PFSK-1 (cell line): Measurements from ENCODE around the gene LRMDA.

Source experiments
- FOXP2 ChIP-seq: optimal IDR thresholded peaks from 2 replicates; pipeline ENCODE3; 2011; ENCODE audit warnings: borderline replicate concordance, control low read depth, inconsistent platforms; ENCODE audit not compliant: insufficient read depth; ENCODE audit errors: extremely low read length, extremely low read depth
- POLR2AphosphoS5 ChIP-seq: IDR thresholded peaks from 2 replicates; pipeline ENCODE4 v1.6.1; 2012; ENCODE audit warnings: low read depth, mild to moderate bottlenecking, control low read depth, low read length, moderate library complexity
- REST ChIP-seq, 2 experiments: IDR thresholded peaks; 2 replicates each; pipeline versions ENCODE4 v1.6.1 to v1.8.0; 2011 to 2012; ENCODE audit warnings: low read depth in 2 of 2, low read length in 2 of 2, control low read depth in 1 of 2, inconsistent platforms in 1 of 2, mild to moderate bottlenecking in 1 of 2, moderate library complexity in 1 of 2; ENCODE audit not compliant: insufficient read depth in 1 of 2
- SIN3A ChIP-seq: IDR thresholded peaks from 2 replicates; pipeline ENCODE4 v1.6.1; 2012; ENCODE audit warnings: mild to moderate bottlenecking, low read length, moderate library complexity, borderline replicate concordance; ENCODE audit not compliant: insufficient read depth
- TAF1 ChIP-seq: IDR thresholded peaks from 2 replicates; pipeline ENCODE4 v1.6.1; 2012; ENCODE audit warnings: low read length, control low read depth, borderline replicate concordance; ENCODE audit not compliant: insufficient read depth

Gene LRMDA

GRCh38 chr10:75954486-75954885 is 523.1 kb downstream of the LRMDA start:
- TF ChIP-seq FOXP2, result no peak
- no peak for TF ChIP-seq POLR2AphosphoS5
- no peak for TF ChIP-seq SIN3A
- no peak for TF ChIP-seq TAF1
- no peak for TF ChIP-seq REST (IDR thresholded peaks at IDR 0.05; ENCODE audit: insufficient read depth in 1 of 2, low read depth in 2 of 2, low read length in 2 of 2)

- no peak for TF ChIP-seq SIN3A
- TF ChIP-seq POLR2AphosphoS5, result no peak
- TF ChIP-seq REST (IDR thresholded peaks at IDR 0.05; ENCODE audit: insufficient read depth in 1 of 2, low read depth in 2 of 2, low read length in 2 of 2), result no peak
- no peak for TF ChIP-seq FOXP2
- no peak for TF ChIP-seq TAF1
Measured at GRCh38 chr10:75955973-75956502, 524.6 kb downstream of the LRMDA start.

GRCh38 chr10:75956624-75957023 is 525.2 kb downstream of the LRMDA start:
- TF ChIP-seq POLR2AphosphoS5 (no peak), FOXP2 (no peak), SIN3A (no peak), TAF1 (no peak), REST (IDR thresholded peaks at IDR 0.05; ENCODE audit: insufficient read depth in 1 of 2, low read depth in 2 of 2, low read length in 2 of 2) (no peak)

- no peak for TF ChIP-seq SIN3A
- TF ChIP-seq TAF1, result no peak
- TF ChIP-seq POLR2AphosphoS5, result no peak
- TF ChIP-seq REST (IDR thresholded peaks at IDR 0.05; ENCODE audit: insufficient read depth in 1 of 2, low read depth in 2 of 2, low read length in 2 of 2), result no peak
- TF ChIP-seq FOXP2, result no peak
Measured at GRCh38 chr10:75957314-75958120, 526.1 kb downstream of the LRMDA start.
